GM11168 (cell line): ENCODE measurements around the gene TSPYL1.
"Not testable (repeated sequence)": the region's sequence is repeated elsewhere in the genome, so short reads cannot be mapped to it uniquely, and the experiment has no call there.

ENCODE experiments used
- in situ Hi-C: fragments of 300-500 bp; cut with MboI; formaldehyde crosslinking; loops from one replicate; pipeline ENCODE4 v1.12.0; 2022; ENCODE audit warnings: low sequenced_read_pairs; ENCODE audit not compliant: unreplicated experiment

TSPYL1 gene

GRCh38 chr6:116298973-116299372 is 19.2 kb upstream of the TSPYL1 start:
- in situ Hi-C loops = no loop called here

GRCh38 chr6:116298273-116298672 is 18.5 kb upstream of the TSPYL1 start:
- in situ Hi-C loops = no loop called here

- in situ Hi-C loops = loop anchor here (5.0 kb wide), 1 partner anchor 80 kb away; the partner anchor contains the start of gene DSE
Measured at GRCh38 chr6:116292553-116292952, 12.8 kb upstream of the TSPYL1 start.

- in situ Hi-C loops = loop anchor here (5.0 kb wide), 1 partner anchor 80 kb away; the partner anchor contains the start of gene DSE
Measured at GRCh38 chr6:116291701-116292396, 12.1 kb upstream of the TSPYL1 start.

GRCh38 chr6:116290799-116291198 is 11.1 kb upstream of the TSPYL1 start:
- in situ Hi-C loops = loop anchor here (5.0 kb wide), 1 partner anchor 82 kb away; the partner anchor contains the start of gene DSE

GRCh38 chr6:116289876-116290275 is 10.1 kb upstream of the TSPYL1 start:
- in situ Hi-C loops = loop anchor here (5.0 kb wide), 1 partner anchor 82 kb away; the partner anchor contains the start of gene DSE

GRCh38 chr6:116287689-116288282 is 8.1 kb upstream of the TSPYL1 start:
- in situ Hi-C loops = no loop called here

- in situ Hi-C loops = no loop called here
Measured at GRCh38 chr6:116286773-116287358, 7.1 kb upstream of the TSPYL1 start.

- in situ Hi-C loops = not testable (repeated sequence)
Measured at GRCh38 chr6:116284984-116285383, 5.3 kb upstream of the TSPYL1 start.

GRCh38 chr6:116283191-116283590 is 3.5 kb upstream of the TSPYL1 start:
- in situ Hi-C loops = no loop called here

- in situ Hi-C loops = no loop called here
Measured at GRCh38 chr6:116282698-116283097, 3.0 kb upstream of the TSPYL1 start.

- in situ Hi-C loops = no loop called here
Measured at GRCh38 chr6:116280933-116281316, 1.2 kb upstream of the TSPYL1 start.

- in situ Hi-C loops = no loop called here
Measured at GRCh38 chr6:116280161-116280932, 617 bp upstream of the TSPYL1 start.

GRCh38 chr6:116278854-116279231 is 887 bp downstream of the TSPYL1 start:
- in situ Hi-C loops = no loop called here

GRCh38 chr6:116278481-116278829 is 1.3 kb downstream of the TSPYL1 start:
- in situ Hi-C loops = no loop called here

GRCh38 chr6:116277124-116277523 is 2.6 kb downstream of the TSPYL1 start:
- in situ Hi-C loops = no loop called here

- in situ Hi-C loops = no loop called here
Measured at GRCh38 chr6:116271149-116271708, 8.5 kb downstream of the TSPYL1 start.

- in situ Hi-C loops = loop anchor here (10.0 kb wide), 1 partner anchor 276 kb away; the partner anchor contains the start of gene TRAPPC3L
Measured at GRCh38 chr6:116268589-116269293, 11.0 kb downstream of the TSPYL1 start.

GRCh38 chr6:116267836-116268588 is 11.7 kb downstream of the TSPYL1 start:
- in situ Hi-C loops = loop anchor here (10.0 kb wide), 1 partner anchor 277 kb away; the partner anchor contains the start of gene TRAPPC3L
